ENCODE results near the gene IL2RG.

IL2RG gene

DNA sequence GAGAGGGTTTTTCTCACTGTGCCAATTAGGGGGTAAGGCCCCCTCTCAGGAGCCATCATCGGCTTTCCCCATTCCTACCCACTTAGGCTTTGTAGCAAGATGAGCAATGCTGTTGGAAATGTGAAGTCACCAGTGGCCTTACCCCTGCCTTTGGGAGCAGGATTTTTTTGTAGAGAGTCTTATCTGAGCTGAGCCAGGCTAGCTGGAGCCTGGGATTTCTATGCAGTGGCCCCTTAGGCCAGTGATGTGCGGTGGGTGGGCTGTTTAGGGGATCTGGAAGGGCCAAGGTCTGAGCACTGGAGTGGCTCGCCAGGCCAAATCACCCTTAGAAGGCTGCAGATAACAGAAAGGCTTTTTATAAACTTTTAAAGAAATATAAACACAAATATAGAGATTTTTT is 9.1 kb downstream of the IL2RG start:
- H3K4me3 ChIP-seq (ENCODE audit: low read depth, low read length): no peak overlapping the region
- TF ChIP-seq, protein P1, sequence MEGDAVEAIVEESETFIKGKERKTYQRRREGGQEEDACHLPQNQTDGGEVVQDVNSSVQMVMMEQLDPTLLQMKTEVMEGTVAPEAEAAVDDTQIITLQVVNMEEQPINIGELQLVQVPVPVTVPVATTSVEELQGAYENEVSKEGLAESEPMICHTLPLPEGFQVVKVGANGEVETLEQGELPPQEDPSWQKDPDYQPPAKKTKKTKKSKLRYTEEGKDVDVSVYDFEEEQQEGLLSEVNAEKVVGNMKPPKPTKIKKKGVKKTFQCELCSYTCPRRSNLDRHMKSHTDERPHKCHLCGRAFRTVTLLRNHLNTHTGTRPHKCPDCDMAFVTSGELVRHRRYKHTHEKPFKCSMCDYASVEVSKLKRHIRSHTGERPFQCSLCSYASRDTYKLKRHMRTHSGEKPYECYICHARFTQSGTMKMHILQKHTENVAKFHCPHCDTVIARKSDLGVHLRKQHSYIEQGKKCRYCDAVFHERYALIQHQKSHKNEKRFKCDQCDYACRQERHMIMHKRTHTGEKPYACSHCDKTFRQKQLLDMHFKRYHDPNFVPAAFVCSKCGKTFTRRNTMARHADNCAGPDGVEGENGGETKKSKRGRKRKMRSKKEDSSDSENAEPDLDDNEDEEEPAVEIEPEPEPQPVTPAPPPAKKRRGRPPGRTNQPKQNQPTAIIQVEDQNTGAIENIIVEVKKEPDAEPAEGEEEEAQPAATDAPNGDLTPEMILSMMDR (conservative IDR thresholded peaks at IDR 0.05; ENCODE audit: low read depth, low read length): no peak
- no peak for DNase-seq (ENCODE audit: low read depth)

DNA sequence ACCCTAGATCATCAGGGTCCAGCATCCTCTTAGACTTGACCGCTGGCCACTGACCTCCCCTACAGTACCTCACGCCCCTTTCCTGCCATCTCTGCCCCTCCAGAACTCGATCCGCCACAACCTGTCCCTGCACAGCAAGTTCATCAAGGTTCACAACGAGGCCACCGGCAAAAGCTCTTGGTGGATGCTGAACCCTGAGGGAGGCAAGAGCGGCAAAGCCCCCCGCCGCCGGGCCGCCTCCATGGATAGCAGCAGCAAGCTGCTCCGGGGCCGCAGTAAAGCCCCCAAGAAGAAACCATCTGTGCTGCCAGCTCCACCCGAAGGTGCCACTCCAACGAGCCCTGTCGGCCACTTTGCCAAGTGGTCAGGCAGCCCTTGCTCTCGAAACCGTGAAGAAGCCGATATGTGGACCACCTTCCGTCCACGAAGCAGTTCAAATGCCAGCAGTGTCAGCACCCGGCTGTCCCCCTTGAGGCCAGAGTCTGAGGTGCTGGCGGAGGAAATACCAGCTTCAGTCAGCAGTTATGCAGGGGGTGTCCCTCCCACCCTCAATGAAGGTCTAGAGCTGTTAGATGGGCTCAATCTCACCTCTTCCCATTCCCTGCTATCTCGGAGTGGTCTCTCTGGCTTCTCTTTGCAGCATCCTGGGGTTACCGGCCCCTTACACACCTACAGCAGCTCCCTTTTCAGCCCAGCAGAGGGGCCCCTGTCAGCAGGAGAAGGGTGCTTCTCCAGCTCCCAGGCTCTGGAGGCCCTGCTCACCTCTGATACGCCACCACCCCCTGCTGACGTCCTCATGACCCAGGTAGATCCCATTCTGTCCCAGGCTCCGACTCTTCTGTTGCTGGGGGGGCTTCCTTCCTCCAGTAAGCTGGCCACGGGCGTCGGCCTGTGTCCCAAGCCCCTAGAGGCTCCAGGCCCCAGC is 10.5 kb downstream of the IL2RG start:
- TF ChIP-seq, protein P1 (conservative IDR thresholded peaks at IDR 0.05; ENCODE audit: low read depth, low read length): no peak
- DNase-seq (ENCODE audit: low read depth): no peak

DNA sequence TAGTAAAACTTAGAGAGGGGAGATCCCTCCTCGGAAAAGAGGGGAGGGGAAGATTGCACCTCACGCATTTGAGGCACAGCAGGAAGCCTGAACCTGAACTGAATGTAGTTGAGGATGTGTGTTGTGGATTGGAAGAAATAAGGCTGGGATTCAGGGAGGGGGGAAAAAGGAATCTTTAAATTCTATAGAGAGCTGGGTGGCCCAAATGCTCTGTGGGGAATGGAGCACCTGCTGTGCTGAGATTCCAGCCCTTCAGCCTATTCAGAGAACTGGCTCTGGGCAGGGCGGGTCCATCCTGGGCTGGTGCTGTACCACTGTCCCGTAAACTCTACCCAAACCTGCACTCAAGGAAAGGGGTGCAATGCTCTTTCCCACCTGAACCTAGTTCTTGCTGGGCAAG is 11.6 kb downstream of the IL2RG start:
- TF ChIP-seq, protein P1 (conservative IDR thresholded peaks at IDR 0.05; ENCODE audit: low read depth, low read length): no peak
- no peak overlapping the region for H3K4me3 ChIP-seq (ENCODE audit: low read depth, low read length)
- DNase-seq (ENCODE audit: low read depth): no peak

More for the DNA sequence above, 10.5 kb downstream of the IL2RG start:
- no peak overlapping the region for H3K4me3 ChIP-seq (ENCODE audit: low read depth, low read length)

DNA sequence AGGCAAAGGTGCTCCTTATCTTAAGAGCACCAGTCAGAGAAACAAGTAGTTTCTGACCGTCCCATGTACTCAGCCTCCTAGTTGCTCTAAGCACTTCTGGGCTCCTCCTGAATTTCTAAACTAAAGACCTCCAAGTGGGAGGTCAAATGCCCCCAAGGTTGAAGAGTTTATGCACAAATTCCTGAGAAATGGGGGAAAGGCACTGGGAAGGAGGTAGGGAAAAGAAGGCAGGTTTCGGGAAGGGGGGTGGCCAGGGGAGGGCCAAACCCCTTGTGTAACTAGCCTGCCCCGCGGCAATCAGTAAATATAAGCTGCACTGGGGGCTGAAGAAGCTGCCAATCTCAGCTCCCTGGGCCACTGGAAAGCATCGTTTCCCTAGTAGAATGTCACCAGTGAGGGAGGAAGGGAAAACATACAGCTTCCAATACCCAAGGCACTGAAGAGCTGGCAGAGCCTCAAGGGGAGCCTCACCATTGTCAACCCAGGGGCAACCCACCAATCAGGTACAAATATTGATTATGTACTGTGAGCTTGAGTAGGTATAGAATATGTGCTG is 12.3 kb downstream of the IL2RG start:
- DNase-seq (ENCODE audit: low read depth): no peak
- H3K4me3 ChIP-seq (ENCODE audit: low read depth, low read length): no peak overlapping the region
- TF ChIP-seq, protein P1 (conservative IDR thresholded peaks at IDR 0.05; ENCODE audit: low read depth, low read length): no peak

DNA sequence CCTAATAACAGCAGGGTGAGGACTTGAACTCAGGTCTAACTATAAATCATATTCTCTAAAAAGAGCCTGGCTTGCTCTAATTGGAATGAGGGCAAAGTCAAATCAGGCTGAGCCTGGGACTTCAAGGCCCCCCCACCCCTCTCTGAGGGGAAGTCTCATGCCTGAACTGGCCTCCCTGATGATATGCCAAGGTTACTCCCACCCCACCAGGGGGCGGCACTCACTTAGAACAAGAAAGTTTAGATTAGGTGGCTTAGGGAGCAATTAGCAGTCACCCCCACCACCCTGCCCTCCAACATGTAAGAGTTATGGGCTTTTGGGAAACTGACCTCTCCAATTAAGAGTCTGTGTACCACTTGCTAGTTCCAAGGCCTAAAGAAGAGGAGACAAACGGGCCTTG is 13.1 kb downstream of the IL2RG start:
- TF ChIP-seq, protein P1 (conservative IDR thresholded peaks at IDR 0.05; ENCODE audit: low read depth, low read length): peak; percentile 62
- H3K4me3 ChIP-seq (ENCODE audit: low read depth, low read length): no peak overlapping the region
- DNase-seq (ENCODE audit: low read depth): peak; percentile 61

DNA sequence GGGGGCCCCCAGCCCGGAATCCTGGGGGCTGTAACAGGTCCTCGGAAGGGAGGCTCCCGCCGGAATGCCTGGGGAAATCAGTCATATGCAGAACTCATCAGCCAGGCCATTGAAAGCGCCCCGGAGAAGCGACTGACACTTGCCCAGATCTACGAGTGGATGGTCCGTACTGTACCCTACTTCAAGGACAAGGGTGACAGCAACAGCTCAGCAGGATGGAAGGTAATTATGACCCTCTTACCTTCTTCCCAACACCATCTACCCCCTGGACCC is 14.7 kb downstream of the IL2RG start:
- TF ChIP-seq, protein P1 (conservative IDR thresholded peaks at IDR 0.05; ENCODE audit: low read depth, low read length): no peak
- DNase-seq (ENCODE audit: low read depth): no peak
- H3K4me3 ChIP-seq (ENCODE audit: low read depth, low read length): peak overlapping the region; percentile 61
